ENCODE results near the gene GOLGA2.

Gene GOLGA2

DNA sequence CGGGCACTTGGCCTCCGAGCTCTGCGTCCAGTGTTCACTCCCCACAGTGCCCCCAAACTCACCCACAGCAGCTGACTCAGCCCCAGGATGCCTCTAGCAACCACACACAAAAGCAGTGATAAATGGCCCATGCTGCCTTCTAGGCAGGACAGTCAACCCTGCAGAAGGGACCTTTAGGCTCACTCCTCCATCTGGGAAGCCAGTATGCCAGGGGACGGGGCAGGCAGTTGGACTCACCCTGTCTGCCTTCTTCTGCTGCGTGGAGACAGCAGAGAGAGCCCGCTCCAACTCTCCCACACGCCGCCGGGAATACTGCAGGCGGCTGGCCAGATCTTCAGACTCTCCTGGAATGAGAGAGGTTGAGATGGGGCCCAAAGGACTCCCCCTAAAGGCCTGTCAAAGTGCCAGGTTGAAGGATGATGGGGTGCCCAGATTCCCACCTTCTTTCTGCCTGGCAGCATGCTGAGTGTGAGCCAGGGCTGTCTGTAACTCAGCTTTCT lies 10.4 kb downstream of the GOLGA2 start:
- intact Hi-C loops (cut with DNase I), result no loop called here
- DNase-seq, result no peak

DNA sequence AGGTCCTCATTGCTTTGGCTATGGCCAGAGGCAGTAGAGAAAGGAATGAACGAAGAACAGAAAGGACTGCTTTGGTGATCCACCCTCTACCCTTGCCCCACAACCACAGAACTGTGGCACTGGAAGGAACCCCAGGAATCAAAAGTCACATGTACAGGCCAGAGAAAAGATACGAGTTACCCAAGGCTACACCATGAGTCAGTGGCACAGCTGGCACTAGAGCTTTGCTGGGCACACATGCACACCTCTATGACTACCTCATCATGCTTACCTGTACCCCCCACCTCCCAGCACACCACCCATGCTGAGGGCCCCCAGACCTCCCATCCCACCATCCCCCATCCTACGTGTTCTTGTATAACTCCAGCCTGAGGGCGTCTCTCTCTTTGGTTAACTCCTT lies 13.1 kb downstream of the GOLGA2 start:
- no peak for DNase-seq
- intact Hi-C loops (cut with DNase I), result no loop called here

DNA sequence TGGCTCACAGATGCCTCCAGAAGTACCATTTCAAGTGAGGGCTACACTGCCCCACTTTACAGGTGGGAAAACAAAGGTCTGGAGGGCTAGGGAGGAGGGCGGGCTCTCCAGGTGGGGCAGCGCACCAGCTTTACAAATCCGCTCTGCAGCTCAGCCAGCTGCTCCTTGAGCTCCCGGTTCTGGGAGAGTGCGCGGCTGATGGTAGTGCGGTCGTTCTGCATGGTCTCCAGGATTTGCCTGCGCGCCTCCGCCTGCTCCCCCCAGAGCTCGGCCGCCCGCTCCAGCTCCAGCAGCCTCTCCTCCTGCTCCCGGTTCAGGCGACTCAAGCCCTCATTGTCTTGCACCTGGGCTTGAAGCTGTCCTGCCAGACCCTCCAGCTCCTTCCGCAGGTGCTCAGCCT lies 15.5 kb downstream of the GOLGA2 start:
- intact Hi-C loops (cut with DNase I), result no loop called here
- no peak for DNase-seq

DNA sequence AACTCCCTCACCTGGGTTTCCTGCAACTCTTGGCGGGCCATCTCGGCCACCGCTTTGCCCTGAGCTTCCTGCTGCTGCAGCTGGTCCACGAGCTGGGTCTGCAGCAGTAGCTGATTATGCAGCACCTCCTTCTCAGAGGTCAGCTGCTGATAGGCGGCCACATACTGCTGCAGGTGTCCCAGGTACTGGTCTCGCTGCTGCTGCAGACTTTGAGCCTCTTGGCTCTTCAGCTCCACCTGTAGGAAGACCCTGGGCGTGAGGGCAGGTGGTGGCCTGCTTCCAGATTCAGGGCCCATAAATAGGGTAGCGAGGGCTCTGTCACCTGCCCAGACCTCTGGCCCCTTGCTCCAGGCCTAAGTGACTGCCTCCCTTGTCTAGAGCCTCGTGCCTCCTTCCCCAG lies 16.7 kb downstream of the GOLGA2 start:
- DNase-seq, result no peak
- intact Hi-C loops (cut with DNase I), result no loop called here

DNA sequence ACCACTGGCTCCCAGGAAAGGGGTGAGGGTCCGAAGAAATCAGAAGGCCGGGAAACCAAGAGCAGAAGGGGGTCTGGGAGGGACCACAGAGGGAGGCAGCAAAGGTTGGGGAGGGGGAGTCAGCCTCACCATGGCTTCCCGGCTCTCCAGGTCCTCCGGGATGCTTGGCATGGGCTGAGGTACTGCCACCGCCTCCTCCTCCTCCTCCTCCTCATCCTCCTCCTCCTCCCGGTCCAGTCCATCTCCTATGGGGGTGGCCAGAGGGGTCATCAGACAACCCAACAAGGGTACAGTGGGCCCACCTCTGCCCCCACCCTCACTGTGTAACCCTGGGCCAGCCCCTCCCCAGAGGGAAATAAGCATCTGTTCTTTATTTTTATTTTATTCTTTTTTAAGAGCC lies 17.5 kb downstream of the GOLGA2 start:
- no peak for DNase-seq
- intact Hi-C loops (cut with DNase I), result no loop called here

DNA sequence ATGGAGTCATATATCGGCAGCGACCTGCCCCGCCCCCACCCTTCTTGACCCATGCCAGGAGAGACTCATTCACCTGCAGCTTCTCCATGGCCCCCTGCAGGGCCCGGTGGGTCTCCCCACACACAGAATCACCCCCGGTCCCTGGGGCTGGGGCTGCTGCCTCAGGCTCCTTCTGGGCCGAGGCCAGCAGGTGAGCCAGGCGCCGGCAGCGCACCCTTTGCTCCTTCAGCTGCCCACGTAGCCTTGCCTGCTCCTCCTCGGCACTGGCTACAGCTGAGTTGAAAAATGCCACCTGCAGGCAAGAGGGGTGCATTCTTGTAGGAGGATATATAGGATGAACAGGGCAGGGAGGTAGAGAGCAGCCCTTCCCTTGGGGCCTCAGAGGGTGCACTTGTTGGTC lies 17.9 kb downstream of the GOLGA2 start:
- peak in 2 of 42 donors; percentile 22 to 55 for DNase-seq
- intact Hi-C loops (cut with DNase I), result no loop called here

DNA sequence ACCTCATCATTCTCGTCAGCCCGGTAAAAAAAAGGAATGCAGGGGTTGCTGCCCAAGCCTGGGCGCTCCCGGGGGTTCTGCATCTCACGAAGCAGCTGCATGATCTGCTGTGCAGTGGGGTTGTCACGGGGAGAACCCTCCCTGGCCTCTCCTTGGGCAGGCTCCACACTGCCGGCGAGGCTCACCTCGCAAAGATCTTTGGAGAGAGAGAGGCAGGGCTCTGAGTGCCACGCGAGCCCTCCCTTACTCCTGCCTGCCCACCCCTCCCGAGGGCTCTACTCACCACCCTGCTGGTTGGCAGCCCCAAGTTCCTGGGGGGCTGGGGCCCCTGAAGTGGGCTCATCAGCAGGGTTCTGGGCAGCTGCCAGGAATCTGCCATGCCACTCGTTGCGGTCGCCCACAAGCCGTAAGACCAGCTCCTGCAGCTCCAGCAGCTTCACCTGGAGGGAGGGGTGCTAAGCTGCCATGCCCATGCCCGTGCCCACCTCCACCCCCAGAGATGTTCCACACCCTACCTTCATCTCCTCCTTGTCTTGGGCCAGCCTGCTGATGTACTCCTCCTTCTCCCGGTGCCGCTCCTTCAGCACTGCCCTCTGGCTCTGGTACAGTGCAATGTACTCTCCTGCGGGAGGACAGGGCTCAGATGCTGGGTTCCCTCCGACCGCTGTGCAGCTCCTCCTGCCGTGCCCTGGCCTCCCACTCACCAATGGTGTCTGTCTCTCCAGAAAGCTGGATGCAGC lies 18.6 kb downstream of the GOLGA2 start:
- intact Hi-C loops (cut with DNase I), result no loop called here
- peak in 3 of 42 donors; percentile 28 to 41 (median 38) for DNase-seq

DNA sequence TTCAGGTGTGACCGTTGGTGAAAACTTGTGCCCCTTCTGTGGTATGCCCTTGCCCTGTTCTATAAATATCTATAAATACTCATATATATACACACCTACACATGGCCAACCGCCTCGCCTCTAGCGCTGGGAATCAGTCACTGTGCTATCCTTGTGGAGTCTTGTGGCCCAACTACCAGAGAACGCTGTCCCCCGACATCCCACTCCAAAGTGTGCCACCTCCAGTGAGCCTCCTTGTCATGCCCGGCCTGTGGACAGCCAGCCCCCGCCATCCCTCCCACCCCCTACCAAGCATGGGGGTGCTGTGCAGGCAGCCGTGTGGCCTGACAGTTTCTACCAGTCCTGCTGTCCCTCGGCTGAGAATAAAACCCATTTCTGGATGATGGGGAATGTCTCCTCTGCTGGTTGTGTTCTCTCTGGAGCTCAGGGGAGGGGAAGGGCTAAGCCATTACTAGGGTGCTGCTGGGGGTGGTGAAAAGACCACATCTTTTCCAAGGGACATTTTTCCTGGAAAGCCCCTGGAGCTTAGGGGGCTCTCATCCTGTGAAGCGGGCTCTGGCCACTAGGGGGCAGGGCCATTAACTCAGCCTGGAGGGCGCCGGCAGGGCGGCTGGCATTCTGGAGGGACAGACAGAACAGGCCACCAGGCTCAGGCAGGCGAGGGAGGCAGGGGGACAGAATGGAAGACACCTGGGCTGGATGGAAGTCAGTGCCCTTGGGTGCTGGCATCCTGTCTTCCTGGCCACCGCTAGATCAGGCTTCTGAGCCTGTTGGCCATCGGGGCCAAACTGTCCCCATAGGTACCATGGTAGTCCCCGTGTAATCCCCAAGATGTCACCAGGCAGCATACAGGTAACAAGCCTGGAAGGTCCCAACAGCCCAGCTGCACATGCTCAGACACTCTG lies 20.7 kb downstream of the GOLGA2 start:
- peak in 38 of 42 donors; percentile 21 to 86 (median 66) for DNase-seq
- intact Hi-C loops (cut with DNase I), result no loop called here

DNA sequence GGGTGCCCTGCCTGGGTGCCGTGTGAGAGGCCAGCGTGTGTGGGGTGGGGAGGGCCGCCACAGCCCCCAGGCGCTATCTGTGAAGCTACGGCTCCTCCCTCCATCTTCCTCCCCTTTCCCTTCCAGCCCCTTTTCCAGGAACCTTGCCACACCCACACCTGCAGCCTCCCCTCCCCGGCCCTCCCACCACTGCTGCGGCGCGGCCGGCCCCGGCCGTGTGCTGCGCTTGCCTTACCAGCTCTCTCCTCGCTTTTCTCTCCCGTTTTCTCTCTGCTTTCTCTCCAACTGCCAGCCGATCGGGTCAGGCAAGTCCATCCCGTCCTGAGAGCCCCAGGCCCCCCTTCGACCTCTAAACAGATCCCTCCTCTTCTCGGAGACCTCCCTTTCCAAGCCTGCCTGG lies 21.4 kb downstream of the GOLGA2 start:
- no peak for DNase-seq
- intact Hi-C loops (cut with DNase I), result no loop called here

DNA sequence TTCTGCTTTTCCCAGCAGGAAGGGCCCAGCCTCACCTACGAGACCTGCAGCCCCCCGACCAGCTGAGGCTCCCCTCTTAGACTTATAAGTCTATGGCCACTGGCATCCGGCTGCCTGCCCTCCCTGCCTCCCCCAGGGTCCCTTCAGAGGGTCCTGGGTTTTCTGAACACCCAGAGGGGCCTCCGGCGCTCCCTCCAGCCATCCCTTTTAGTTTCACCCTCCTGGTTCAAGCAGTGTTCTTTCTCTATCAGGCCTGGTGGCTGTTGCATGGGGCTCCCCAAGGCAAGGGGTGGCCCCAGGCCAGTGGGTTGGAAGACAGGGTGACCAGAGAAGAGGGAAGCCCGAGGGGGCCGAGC lies 21.8 kb downstream of the GOLGA2 start:
- no peak for DNase-seq
- intact Hi-C loops (cut with DNase I), result no loop called here

DNA sequence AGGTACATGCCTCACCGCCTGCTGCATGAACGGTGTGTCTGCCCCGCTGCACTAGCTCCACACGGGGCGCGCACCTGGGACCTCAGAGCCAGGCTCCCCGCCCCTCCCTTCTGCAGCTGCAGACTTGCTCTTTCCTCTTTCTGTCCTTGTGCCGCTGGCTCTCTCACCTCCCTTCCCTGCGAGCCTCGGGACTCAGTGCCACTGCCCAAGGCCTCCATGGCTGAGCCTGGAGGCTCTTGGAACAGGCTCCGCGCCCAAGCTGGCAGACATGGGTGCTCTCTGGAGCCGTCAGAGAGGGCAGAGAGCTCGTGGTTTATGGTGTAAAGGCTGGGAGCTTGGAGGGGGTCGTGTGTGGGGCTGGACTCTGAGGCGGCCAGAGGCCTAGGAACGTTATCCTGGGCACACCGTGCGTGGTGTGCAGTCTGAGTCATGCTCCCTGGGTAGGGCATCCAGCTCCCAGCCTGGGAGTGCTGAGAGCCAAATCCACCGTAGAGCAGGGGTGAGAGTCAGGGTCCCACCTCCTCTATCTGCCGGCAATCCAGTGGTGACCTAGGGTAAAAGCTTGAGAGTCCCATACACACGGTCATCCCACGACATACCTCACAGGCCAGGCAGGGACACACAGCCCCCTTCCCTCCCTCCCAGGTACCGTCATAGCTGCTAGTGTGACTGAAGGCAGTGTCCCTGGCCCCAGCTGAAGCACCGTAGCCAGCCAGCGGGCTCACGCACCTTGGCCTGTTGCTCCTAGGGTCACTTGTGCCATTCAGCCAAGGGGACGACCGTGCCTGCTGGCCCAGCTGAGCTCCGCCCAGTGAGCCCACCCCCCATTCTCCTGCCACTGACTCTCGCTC lies 22.4 kb downstream of the GOLGA2 start:
- DNase-seq, result peak in 3 of 42 donors; percentile 40 to 46 (median 40)
- intact Hi-C loops (cut with DNase I), result no loop called here

DNA sequence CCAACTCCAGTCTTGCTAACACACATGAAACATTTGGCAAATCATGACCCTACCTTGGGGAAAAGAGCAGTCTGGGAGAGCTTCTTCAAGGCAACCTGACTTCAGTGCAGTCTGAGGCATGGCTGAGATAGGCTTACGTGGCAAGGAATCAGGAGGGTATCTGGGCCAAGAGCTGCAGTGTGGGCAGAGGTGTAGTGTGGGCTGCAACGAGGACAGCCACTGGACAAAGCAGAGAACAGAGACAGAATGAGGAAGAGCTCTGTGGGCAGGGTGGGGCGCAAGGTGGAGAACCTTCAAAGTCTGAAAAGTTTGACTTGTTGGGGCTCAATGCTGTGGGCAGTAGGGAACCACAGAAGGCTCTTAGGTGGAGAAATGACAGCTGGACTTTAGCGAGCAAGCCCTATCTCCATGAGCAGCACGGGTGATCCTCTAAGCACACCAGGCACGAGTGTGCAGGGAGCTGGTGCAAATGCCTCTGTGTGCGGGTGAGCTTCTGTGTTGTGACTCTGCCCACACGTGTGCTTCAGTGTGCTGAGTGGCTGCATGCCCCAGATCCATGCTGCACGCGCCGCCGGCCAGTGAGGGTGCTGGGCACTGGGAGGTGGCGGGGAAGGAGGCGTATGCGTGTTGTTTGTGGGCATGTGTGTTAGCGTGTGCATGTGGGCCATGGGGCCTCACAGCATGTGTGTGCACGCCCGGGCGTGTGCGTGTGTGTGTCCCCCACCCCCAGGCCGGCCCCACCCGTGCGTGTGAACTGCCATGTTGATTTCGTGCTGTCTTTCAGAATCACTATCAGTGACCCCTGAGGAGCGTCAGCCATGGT lies 23.3 kb downstream of the GOLGA2 start:
- intact Hi-C loops (cut with DNase I), result no loop called here
- DNase-seq, result peak in 2 of 42 donors; percentile 34 to 38

DNA sequence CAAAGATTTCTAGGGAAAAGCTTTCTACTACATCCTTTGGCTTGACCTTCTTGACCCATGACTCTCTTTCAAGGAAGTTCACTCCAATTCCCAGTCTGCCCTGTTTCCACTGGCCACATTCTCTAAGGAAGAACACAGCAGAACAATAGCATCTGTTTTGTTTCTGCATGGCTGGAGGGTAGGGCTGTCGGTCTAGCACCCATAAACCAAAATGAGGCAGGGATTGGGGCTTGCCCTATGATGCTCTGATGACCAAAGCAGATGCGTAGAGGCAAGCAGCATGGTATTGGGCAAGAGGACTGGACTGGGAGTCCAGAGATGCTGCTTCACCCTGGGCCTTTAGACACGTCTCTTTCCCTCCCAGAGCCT lies 24.1 kb downstream of the GOLGA2 start:
- intact Hi-C loops (cut with DNase I), result no loop called here
- DNase-seq, result no peak

DNA sequence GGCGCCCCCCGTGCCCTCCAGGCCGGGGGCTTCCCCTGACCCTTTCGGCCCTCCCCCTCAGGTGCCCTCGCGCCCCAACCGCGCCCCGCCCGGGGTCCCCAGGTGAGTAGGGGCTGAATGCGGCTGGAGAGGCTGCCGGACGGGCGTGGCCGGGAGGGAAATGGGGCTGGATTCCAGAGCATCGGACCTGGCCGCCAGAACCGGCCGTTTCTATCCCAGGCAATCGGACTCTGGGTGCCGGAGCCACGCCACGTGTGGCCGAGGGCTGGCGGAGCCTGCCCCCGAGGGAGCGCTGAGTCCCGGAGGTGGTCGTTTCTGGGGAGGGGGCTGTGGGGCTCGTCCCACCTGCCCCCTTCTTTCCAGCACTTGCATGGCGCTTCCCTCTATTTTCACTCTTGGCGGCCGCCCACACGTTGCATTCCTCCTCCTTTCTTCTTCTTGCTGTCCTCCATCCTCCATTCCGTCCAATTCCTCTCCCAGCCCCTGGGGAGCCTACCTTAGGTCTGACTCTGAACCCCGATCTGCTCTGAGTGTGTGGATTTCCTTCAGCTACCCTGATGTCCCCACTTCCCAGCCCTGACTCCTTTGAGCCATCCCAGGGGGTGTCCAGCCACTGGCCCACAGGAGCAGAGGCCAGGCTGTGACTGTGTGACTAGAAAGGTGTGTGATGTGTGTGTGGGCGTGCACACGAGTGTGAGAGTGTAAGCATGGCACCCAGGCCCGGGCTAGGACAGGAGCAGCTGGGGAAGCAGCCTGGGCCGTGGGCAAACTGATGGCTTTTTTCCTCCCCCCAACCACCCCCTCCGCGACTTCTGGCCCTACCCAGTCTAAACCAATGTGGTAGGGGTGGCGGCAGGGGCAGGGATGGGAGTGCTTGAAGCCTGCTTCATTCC lies 24.7 kb downstream of the GOLGA2 start:
- intact Hi-C loops (cut with DNase I), result no loop called here
- DNase-seq, result no peak

DNA sequence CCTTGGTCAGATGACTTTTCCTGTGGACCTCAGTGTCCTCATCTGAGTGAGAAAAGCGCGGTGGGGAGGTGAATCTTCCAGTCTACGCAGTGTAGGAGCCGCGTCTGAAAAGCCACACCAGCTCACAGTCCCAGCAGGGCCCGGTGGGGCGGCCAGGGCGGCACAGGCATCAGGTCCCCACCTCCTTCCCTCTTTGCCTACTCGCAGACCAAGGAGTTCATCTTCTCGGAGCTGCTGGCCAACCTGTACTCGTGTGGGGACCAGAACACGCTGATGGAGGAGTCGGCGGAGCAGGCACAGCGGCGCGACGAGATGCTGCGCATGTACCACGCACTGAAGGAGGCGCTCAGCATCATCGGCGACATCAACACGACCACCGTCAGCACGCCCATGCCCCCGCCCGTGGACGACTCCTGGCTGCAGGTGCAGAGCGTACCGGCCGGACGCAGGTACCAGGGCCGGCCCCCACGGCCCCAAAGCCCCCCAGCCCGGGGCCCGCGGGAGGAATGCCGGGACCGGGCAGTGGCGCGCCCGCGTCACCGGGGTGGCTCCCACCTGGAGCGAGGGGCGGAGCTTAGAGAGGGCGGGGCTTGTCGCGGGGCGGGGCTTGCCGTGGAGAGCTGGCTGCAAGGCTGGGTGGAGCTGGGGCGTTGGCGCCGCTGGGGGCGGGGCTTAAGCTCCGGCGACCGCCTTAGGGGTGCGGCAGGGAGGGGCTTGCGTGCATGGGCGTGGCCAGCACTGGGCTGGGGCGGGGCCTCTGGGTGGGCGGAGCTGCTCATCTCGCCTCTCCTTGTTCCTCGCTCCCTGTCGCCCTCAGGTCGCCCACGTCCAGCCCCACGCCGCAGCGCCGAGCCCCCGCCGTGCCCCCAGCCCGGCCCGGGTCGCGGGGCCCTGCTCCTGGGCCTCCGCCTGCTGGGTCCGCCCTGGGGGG lies 25.6 kb downstream of the GOLGA2 start:
- DNase-seq, result peak; percentile 43 to 94 (median 78)
- intact Hi-C loops (cut with DNase I), result no loop called here

DNA sequence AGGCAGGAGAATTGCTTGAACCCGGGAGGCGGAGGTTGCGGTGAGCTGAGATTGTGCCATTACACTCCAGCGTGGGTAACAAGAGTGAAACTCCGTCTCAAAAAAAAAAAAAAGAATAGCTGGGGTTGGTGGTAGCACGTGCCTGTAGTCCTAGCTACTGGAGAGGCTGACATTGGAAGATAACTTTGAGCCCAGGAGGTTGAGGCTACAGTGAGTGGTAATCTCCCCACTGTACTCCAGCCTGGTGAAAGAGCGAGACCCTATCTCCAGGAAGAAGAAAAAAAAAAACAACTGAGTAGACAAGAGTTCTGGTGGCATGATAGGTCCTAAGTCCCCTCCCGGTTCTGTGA lies 26.3 kb downstream of the GOLGA2 start:
- intact Hi-C loops (cut with DNase I), result no loop called here
- DNase-seq, result no peak

All from head of caudate nucleus (tissue), 42 donors.